ENCODE results near the gene ROCK1.

DNA sequence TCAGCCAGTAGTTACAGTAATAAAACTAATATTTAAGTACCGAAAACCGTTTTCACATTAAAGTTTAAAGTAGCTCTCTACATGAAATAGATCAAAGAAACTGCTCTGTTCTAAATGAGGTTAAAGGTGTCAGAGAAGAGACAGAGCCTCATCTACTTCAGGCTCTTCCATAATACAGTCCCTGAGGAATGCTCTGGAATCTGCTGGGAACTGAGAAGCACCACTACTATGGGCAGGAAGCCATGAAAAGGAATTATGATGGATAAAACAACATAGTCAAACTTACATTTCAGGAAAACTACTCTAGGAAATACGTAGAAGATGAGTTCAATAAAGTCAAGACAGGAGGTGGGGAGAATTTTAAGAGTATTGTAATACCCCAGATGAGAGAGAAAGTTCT is 60.0 kb downstream of the ROCK1 start:
- TF ChIP-seq, protein P1, sequence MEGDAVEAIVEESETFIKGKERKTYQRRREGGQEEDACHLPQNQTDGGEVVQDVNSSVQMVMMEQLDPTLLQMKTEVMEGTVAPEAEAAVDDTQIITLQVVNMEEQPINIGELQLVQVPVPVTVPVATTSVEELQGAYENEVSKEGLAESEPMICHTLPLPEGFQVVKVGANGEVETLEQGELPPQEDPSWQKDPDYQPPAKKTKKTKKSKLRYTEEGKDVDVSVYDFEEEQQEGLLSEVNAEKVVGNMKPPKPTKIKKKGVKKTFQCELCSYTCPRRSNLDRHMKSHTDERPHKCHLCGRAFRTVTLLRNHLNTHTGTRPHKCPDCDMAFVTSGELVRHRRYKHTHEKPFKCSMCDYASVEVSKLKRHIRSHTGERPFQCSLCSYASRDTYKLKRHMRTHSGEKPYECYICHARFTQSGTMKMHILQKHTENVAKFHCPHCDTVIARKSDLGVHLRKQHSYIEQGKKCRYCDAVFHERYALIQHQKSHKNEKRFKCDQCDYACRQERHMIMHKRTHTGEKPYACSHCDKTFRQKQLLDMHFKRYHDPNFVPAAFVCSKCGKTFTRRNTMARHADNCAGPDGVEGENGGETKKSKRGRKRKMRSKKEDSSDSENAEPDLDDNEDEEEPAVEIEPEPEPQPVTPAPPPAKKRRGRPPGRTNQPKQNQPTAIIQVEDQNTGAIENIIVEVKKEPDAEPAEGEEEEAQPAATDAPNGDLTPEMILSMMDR (IDR thresholded peaks at IDR 0.05; ENCODE audit: low read depth, low read length), result no peak
- TF ChIP-seq POLR2A (IDR thresholded peaks at IDR 0.05; ENCODE audit: extremely low read depth, insufficient read length) (no peak), MYC (IDR thresholded peaks at IDR 0.05; ENCODE audit: low read depth, low read length) (no peak)
- TF ChIP-seq, protein P2, sequence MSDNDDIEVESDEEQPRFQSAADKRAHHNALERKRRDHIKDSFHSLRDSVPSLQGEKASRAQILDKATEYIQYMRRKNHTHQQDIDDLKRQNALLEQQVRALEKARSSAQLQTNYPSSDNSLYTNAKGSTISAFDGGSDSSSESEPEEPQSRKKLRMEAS (IDR thresholded peaks at IDR 0.05; ENCODE audit: low read depth, low read length), result no peak
